ENCODE results near the gene UBAP1. TPM values are rescaled to one million over a fixed set of nuclear protein-coding genes. Genes with fewer than 3 reads are reported as not detected.

UBAP1 gene
- total and polyA plus RNA-seq, 9 of the 15 experiments (the other 6 are each of a cell fraction or from before 2014, with no cell fraction given): 1.3 to 33.4 (median 16.5) TPM

- TF ChIP-seq ZBTB40 (IDR thresholded peaks at IDR 0.05) (no peak), ZBTB40 (CRISPR knock-in tag; IDR thresholded peaks at IDR 0.05) (no peak), C11orf30 (IDR thresholded peaks at IDR 0.05; ENCODE audit: low read depth) (peak; percentile 92), FOXP4 (CRISPR knock-in tag; IDR thresholded peaks at IDR 0.05; ENCODE audit: borderline replicate concordance) (peak; percentile 71), GTF2A2 (tag; IDR thresholded peaks at IDR 0.05) (no peak), ZNF324 (CRISPR knock-in tag; IDR thresholded peaks at IDR 0.05) (no peak), GATAD2B (IDR thresholded peaks at IDR 0.05; ENCODE audit: borderline replicate concordance) (no peak), ZNF592 (IDR thresholded peaks at IDR 0.05) (peak; percentile 90), ELK1 (CRISPR knock-in tag; IDR thresholded peaks at IDR 0.05) (no peak), GTF2E2 (tag; IDR thresholded peaks at IDR 0.05) (no peak), ZNF695 (CRISPR knock-in tag; IDR thresholded peaks at IDR 0.05) (no peak)
These were observed 20.4 kb upstream of the UBAP1 start (continued) for GRCh38 chr9:34158362-34158869.
